SK-N-MC (cell line): ENCODE results near the gene HHIP.

ENCODE experiments used
- EZH2 ChIP-seq: fragments of 200-600 bp; sonication (generic); IDR thresholded peaks from one replicate; pipeline ENCODE4 v1.6.1; 2017; ENCODE audit warnings: antibody characterized with exemption
- POLR2AphosphoS5 ChIP-seq: IDR thresholded peaks from 2 replicates; pipeline ENCODE4 v1.6.1; 2012; ENCODE audit warnings: mild to moderate bottlenecking, low read depth, low read length, borderline replicate concordance

- TF ChIP-seq EZH2: no peak
- no peak for TF ChIP-seq POLR2AphosphoS5
Measured at GRCh38 chr4:144757969-144758368, 112.0 kb downstream of the HHIP start.
